Liver (tissue), 3 donors: ENCODE data around the gene HACD2.

Experiments used
- GABPA ChIP-seq, 2 donors: IDR thresholded peaks in 1 of 2; conservative IDR thresholded peaks in 1 of 2; 2 replicates each; pipeline ENCODE4 v1.6.1; 2016; ENCODE audit warnings: antibody characterized with exemption in 2 of 2, mild to moderate bottlenecking in 1 of 2, moderate library complexity in 1 of 2
- JUND ChIP-seq, 2 donors: IDR thresholded peaks; 2 replicates each; pipeline ENCODE4 v1.6.1; 2016; ENCODE audit warnings: antibody characterized with exemption in 2 of 2
- SP1 ChIP-seq: IDR thresholded peaks from 2 replicates; pipeline ENCODE4 v1.6.1; 2018; ENCODE audit warnings: antibody characterized with exemption, mild to moderate bottlenecking
- TAF1 ChIP-seq: conservative IDR thresholded peaks from 2 replicates; pipeline ENCODE4 v1.6.1; 2016; ENCODE audit warnings: antibody characterized with exemption, mild to moderate bottlenecking
- YY1 ChIP-seq: IDR thresholded peaks from 2 replicates; pipeline ENCODE4 v1.6.1; 2016; ENCODE audit warnings: antibody characterized with exemption, mild to moderate bottlenecking
- TF ChIP-seq, protein P1 (sequence below): IDR thresholded peaks from 2 replicates; pipeline ENCODE4 v1.6.1; 2016; ENCODE audit warnings: antibody characterized with exemption
- TF ChIP-seq, protein P2 (sequence below): fragments of 150-350 bp; IDR thresholded peaks from 2 replicates; pipeline ENCODE4 v1.5.1; 2017; ENCODE audit warnings: improper control_type of control experiment, low read depth, low read length; ENCODE audit not compliant: missing input control
- TF ChIP-seq, protein P3 (sequence below): IDR thresholded peaks from 2 replicates; pipeline ENCODE4 v1.6.1; 2016; ENCODE audit warnings: antibody characterized with exemption
- TF ChIP-seq, protein P4 (sequence below): IDR thresholded peaks from 2 replicates; pipeline ENCODE4 v1.6.1; 2016; ENCODE audit warnings: antibody characterized with exemption, mild to moderate bottlenecking
- donor health status: healthy.
- donor health status: healthy.

DNA sequence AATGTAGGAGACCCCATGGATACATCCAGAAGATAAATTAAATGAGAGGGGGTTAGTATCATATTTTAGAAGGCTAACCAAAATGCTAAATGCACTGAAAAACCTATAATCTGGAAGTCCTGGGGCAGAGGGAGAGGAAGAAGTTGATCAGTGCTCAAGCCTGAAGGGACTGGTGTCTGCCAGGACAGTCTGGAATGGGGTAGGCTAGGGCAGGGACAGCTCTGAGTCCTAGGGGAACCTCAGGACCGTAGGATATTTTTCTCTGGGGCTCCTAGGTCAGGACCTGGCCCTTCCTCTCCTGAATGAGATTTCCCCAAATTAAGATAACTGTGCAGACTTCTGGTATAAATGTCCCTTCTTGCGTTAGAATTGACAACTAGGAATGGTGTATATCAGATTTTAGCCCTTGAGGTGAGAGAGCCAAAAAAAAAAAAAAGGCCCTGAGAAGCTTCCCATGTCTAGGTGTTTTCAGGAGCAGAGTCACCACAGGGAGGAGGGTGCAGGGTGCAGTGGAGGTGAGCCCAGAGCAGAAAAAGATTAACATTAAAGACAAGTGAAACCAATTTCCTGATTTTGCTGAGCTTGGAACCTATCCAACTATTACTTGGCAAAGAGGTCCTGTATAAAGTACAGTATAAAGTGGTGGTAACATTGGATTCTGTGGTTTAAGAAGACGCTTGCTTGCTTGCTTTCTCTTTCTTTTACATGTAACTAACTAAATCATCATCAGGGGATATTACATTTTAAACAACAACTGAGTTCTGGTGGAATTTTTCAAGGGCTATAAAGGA lies 63.5 kb downstream of the HACD2 start:
- TF ChIP-seq YY1 (no peak), GABPA (IDR thresholded peaks at IDR 0.05 in 1 of 2, conservative IDR thresholded peaks at IDR 0.05 in 1 of 2) (no peak), TAF1 (no peak), SP1 (no peak), JUND (IDR thresholded peaks at IDR 0.05) (no peak)
- TF ChIP-seq, protein P1, sequence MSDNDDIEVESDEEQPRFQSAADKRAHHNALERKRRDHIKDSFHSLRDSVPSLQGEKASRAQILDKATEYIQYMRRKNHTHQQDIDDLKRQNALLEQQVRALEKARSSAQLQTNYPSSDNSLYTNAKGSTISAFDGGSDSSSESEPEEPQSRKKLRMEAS, result no peak
- TF ChIP-seq, protein P2, sequence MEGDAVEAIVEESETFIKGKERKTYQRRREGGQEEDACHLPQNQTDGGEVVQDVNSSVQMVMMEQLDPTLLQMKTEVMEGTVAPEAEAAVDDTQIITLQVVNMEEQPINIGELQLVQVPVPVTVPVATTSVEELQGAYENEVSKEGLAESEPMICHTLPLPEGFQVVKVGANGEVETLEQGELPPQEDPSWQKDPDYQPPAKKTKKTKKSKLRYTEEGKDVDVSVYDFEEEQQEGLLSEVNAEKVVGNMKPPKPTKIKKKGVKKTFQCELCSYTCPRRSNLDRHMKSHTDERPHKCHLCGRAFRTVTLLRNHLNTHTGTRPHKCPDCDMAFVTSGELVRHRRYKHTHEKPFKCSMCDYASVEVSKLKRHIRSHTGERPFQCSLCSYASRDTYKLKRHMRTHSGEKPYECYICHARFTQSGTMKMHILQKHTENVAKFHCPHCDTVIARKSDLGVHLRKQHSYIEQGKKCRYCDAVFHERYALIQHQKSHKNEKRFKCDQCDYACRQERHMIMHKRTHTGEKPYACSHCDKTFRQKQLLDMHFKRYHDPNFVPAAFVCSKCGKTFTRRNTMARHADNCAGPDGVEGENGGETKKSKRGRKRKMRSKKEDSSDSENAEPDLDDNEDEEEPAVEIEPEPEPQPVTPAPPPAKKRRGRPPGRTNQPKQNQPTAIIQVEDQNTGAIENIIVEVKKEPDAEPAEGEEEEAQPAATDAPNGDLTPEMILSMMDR, result no peak
- TF ChIP-seq, protein P3, sequence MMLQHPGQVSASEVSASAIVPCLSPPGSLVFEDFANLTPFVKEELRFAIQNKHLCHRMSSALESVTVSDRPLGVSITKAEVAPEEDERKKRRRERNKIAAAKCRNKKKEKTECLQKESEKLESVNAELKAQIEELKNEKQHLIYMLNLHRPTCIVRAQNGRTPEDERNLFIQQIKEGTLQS, result no peak
- TF ChIP-seq, protein P4, sequence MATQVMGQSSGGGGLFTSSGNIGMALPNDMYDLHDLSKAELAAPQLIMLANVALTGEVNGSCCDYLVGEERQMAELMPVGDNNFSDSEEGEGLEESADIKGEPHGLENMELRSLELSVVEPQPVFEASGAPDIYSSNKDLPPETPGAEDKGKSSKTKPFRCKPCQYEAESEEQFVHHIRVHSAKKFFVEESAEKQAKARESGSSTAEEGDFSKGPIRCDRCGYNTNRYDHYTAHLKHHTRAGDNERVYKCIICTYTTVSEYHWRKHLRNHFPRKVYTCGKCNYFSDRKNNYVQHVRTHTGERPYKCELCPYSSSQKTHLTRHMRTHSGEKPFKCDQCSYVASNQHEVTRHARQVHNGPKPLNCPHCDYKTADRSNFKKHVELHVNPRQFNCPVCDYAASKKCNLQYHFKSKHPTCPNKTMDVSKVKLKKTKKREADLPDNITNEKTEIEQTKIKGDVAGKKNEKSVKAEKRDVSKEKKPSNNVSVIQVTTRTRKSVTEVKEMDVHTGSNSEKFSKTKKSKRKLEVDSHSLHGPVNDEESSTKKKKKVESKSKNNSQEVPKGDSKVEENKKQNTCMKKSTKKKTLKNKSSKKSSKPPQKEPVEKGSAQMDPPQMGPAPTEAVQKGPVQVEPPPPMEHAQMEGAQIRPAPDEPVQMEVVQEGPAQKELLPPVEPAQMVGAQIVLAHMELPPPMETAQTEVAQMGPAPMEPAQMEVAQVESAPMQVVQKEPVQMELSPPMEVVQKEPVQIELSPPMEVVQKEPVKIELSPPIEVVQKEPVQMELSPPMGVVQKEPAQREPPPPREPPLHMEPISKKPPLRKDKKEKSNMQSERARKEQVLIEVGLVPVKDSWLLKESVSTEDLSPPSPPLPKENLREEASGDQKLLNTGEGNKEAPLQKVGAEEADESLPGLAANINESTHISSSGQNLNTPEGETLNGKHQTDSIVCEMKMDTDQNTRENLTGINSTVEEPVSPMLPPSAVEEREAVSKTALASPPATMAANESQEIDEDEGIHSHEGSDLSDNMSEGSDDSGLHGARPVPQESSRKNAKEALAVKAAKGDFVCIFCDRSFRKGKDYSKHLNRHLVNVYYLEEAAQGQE, result no peak
